Measurements from ENCODE around the gene GAGE12F. TPM values are rescaled to one million over a fixed set of nuclear protein-coding genes. Genes with fewer than 3 reads are reported as not detected.
"Not testable (repeated sequence)": the region's sequence is repeated elsewhere in the genome, so short reads cannot be mapped to it uniquely, and the experiment has no call there.

Gene GAGE12F
- total RNA-seq, 1 experiment from 2014 or later: not detected

DNA sequence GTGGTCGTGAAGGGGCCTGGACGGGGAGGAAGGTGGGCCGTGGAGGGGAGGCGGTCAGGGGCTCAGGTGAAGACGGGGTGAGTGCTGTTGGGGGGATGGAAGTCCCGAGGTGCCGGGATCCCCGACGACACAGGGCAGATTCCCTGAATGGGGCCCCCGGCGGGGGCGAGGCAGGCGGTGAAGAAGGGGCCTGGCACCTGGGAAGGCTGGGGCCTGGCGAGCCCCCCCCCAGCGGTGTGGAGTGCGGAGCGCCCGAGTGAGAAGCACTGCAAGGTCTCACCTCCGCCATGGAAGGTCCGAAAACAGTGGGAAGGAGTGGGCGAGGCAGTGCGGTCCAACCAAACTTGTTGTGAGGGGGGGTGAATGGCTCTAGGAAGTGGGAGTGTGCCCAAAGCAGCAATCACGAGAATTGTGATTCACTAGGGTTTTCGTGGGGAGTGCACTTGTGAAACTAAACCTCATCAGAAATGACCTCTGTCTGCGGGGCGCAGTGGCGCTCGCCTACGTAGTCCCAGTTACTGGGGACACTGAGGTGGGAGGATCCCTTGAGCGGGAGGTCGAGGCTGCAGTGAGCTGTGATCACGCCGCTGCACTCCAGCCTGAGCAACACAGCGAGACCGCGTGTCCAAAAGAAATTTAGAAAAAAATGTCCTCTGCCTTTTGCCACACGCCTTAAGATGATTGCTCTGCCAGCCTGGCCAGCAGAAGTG is 29.3 kb downstream of the GAGE12F start:
- CTCF ChIA-PET; POLR2A ChIA-PET; H2AFZ ChIP-seq (ENCODE audit: low read depth, low read length, poor library complexity, severe bottlenecking); H4K20me1 ChIP-seq (ENCODE audit: insufficient read depth); H3K27ac ChIP-seq (ENCODE audit: low read depth, low read length); H3K9me3 ChIP-seq (ENCODE audit: control insufficient read depth in 1 of 2, insufficient read depth in 1 of 2, low read depth in 1 of 2, low read length in 2 of 2); H3K4me2 ChIP-seq (ENCODE audit: low read length); RAD21 ChIA-PET (ENCODE audit: low non-redundant PET in 1 of 2, low total read pairs in 2 of 2, uncharacterized antibody in 2 of 2, unreplicated experiment in 2 of 2); intact Hi-C loops (cut with micrococcal nuclease); DNase-seq (ENCODE audit: low read depth, low spot score); H3K4me1 ChIP-seq (ENCODE audit: control insufficient read depth in 1 of 2, insufficient read depth in 2 of 2, low read length in 2 of 2); H3K9ac ChIP-seq (ENCODE audit: low read length); H3K36me3 ChIP-seq (ENCODE audit: control insufficient read depth in 1 of 2, insufficient read depth in 2 of 2, low read length in 2 of 2); H3K9me2 ChIP-seq (ENCODE audit: insufficient read depth); H3K27me3 ChIP-seq (ENCODE audit: insufficient read depth, low read length); H3K4me3 ChIP-seq (replicated peaks in 1 of 2; ENCODE audit: low read depth in 1 of 2, low read length in 2 of 2); H3K79me2 ChIP-seq (ENCODE audit: insufficient read depth, low read length); ATAC-seq; BruUV-seq (replicated peaks): not testable (repeated sequence)

DNA sequence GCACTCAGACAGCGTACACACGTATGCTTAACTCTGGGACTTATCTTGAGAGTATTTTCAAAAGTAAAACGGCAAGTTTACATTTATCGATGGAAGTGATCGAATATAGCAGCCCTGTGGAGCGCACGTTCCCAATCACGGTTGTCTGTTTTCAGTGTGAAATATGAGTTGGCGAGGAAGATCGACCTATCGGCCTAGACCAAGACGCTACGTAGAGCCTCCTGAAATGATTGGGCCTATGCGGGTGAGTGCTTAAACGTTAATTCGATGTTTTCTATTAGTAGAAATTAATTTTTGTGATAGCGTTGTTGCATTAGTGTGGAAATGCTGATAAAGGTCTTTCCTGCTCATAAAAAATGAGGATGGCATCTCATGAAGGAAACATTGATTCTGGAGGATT is 29.8 kb downstream of the GAGE12F start:
- CTCF ChIA-PET; ATAC-seq; H3K9ac ChIP-seq (ENCODE audit: low read length); H3K9me2 ChIP-seq (ENCODE audit: insufficient read depth); H3K79me2 ChIP-seq (ENCODE audit: insufficient read depth, low read length); H2AFZ ChIP-seq (ENCODE audit: low read depth, low read length, poor library complexity, severe bottlenecking); POLR2A ChIA-PET; H3K4me3 ChIP-seq (replicated peaks in 1 of 2; ENCODE audit: low read depth in 1 of 2, low read length in 2 of 2); H3K9me3 ChIP-seq (ENCODE audit: control insufficient read depth in 1 of 2, insufficient read depth in 1 of 2, low read depth in 1 of 2, low read length in 2 of 2); H3K4me2 ChIP-seq (ENCODE audit: low read length); RAD21 ChIA-PET (ENCODE audit: low non-redundant PET in 1 of 2, low total read pairs in 2 of 2, uncharacterized antibody in 2 of 2, unreplicated experiment in 2 of 2); H3K4me1 ChIP-seq (ENCODE audit: control insufficient read depth in 1 of 2, insufficient read depth in 2 of 2, low read length in 2 of 2); BruUV-seq (replicated peaks); H4K20me1 ChIP-seq (ENCODE audit: insufficient read depth); H3K36me3 ChIP-seq (ENCODE audit: control insufficient read depth in 1 of 2, insufficient read depth in 2 of 2, low read length in 2 of 2); H3K27me3 ChIP-seq (ENCODE audit: insufficient read depth, low read length); H3K27ac ChIP-seq (ENCODE audit: low read depth, low read length); intact Hi-C loops (cut with micrococcal nuclease); DNase-seq (ENCODE audit: low read depth, low spot score): not testable (repeated sequence)

DNA sequence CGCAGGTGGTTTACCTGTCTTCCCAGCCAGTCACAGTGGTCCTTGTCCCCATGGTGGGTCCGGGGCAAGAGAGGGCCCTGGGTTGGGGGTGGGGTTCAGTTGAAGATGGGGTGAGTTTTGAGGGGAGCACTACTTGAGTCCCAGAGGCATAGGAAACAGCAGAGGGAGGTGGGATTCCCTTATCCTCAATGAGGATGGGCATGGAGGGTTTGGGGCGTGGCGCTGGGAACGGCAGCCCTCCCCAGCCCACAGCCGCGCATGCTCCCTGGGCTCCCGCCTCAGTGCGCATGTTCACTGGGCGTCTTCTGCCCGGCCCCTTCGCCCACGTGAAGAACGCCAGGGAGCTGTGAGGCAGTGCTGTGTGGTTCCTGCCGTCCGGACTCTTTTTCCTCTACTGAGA is 38.1 kb downstream of the GAGE12F start, which contains the start of gene GAGE1:
TSS of gene GAGE1 (plus strand) at position 301 of the 400 bp plus-strand sequence. CDS start 1,155 bp downstream, outside the sequence.
- H3K4me2 ChIP-seq (ENCODE audit: low read length); RAD21 ChIA-PET (ENCODE audit: low non-redundant PET in 1 of 2, low total read pairs in 2 of 2, uncharacterized antibody in 2 of 2, unreplicated experiment in 2 of 2): not testable (repeated sequence)

More for the DNA sequence above, 38.1 kb downstream of the GAGE12F start, which contains the start of gene GAGE1:
- H2AFZ ChIP-seq (ENCODE audit: low read depth, low read length, poor library complexity, severe bottlenecking); ATAC-seq; BruUV-seq (replicated peaks); POLR2A ChIA-PET; H4K20me1 ChIP-seq (ENCODE audit: insufficient read depth); H3K27me3 ChIP-seq (ENCODE audit: insufficient read depth, low read length); H3K9me3 ChIP-seq (ENCODE audit: control insufficient read depth in 1 of 2, insufficient read depth in 1 of 2, low read depth in 1 of 2, low read length in 2 of 2); H3K9ac ChIP-seq (ENCODE audit: low read length); H3K36me3 ChIP-seq (ENCODE audit: control insufficient read depth in 1 of 2, insufficient read depth in 2 of 2, low read length in 2 of 2); intact Hi-C loops (cut with micrococcal nuclease); H3K9me2 ChIP-seq (ENCODE audit: insufficient read depth); H3K27ac ChIP-seq (ENCODE audit: low read depth, low read length); H3K4me1 ChIP-seq (ENCODE audit: control insufficient read depth in 1 of 2, insufficient read depth in 2 of 2, low read length in 2 of 2); H3K4me3 ChIP-seq (replicated peaks in 1 of 2; ENCODE audit: low read depth in 1 of 2, low read length in 2 of 2); H3K79me2 ChIP-seq (ENCODE audit: insufficient read depth, low read length); CTCF ChIA-PET; DNase-seq (ENCODE audit: low read depth, low spot score): not testable (repeated sequence)

All from HCT116 (cell line).